Common myeloid progenitor, CD34-positive (primary cell): ENCODE data around the gene AXIN1.

ENCODE experiments used
- CTCF ChIA-PET: fragments of 350-600 bp; sonication (Branson Sonifier 250); formaldehyde crosslinking; loops from one replicate; lab custom pipeline; 2021; ENCODE audit warnings: antibody characterized with exemption; lab: Charles Lee
- POLR2A ChIA-PET: fragments of 350-600 bp; sonication (Branson Sonifier 250); formaldehyde crosslinking; loops from one replicate; lab custom pipeline; 2021; ENCODE audit warnings: antibody characterized with exemption; lab: Charles Lee
- DNase-seq, 3 donors: peaks; one replicate each; pipeline versions ENCODE4 v3.0.0 to v3.0.0-alpha.2; 2013
- H3K27ac ChIP-seq, 2 experiments: 1 replicate in 1 of 2; 2 replicates in 1 of 2; pipeline ENCODE4 v1.7.0; 2013; ENCODE audit warnings: inconsistent platforms in 2 of 2, low read length in 2 of 2, mild to moderate bottlenecking in 2 of 2, low read depth in 1 of 2, moderate library complexity in 1 of 2; ENCODE audit not compliant: severe bottlenecking in 2 of 2, insufficient read depth in 1 of 2, poor library complexity in 1 of 2
- H3K27me3 ChIP-seq, 5 experiments: replicated peaks in 2 of 5; 1 replicate in 3 of 5; 2 replicates in 2 of 5; pipeline versions ENCODE4 v1.6.1 to v1.7.0; 2013; ENCODE audit warnings: low read length in 4 of 5, mild to moderate bottlenecking in 2 of 5, moderate library complexity in 2 of 5, inconsistent platforms in 1 of 5; ENCODE audit not compliant: insufficient read depth in 5 of 5, control insufficient read depth in 4 of 5
- H3K36me3 ChIP-seq, 4 experiments: 1 replicate in 2 of 4; 2 replicates in 2 of 4; pipeline versions ENCODE4 v1.6.1 to v1.7.0; 2013; ENCODE audit warnings: low read length in 3 of 4, control low read depth in 1 of 4, mild to moderate bottlenecking in 1 of 4; ENCODE audit not compliant: control insufficient read depth in 4 of 4, insufficient read depth in 4 of 4
- H3K4me1 ChIP-seq, 4 experiments: 1 replicate in 3 of 4; 2 replicates in 1 of 4; pipeline versions ENCODE4 v1.6.1 to v1.7.1; 2013; ENCODE audit warnings: low read length in 3 of 4, mild to moderate bottlenecking in 3 of 4, control low read depth in 1 of 4, inconsistent platforms in 1 of 4, moderate library complexity in 1 of 4; ENCODE audit not compliant: control insufficient read depth in 4 of 4, insufficient read depth in 4 of 4; ENCODE audit errors: control extremely low read depth in 1 of 4
- H3K4me3 ChIP-seq, 7 experiments: 1 replicate in 4 of 7; 2 replicates in 3 of 7; pipeline versions ENCODE4 v1.5.1 to v1.7.0; 2013; ENCODE audit warnings: mild to moderate bottlenecking in 7 of 7, low read length in 6 of 7, moderate library complexity in 6 of 7, inconsistent platforms in 2 of 7, low read depth in 2 of 7, control low read depth in 1 of 7; ENCODE audit not compliant: insufficient read depth in 4 of 7, control insufficient read depth in 1 of 7; ENCODE audit errors: extremely low read depth in 1 of 7
- H3K9me3 ChIP-seq, 5 experiments: 1 replicate in 4 of 5; 2 replicates in 1 of 5; pipeline versions ENCODE4 v1.6.1 to v1.7.1; 2013; ENCODE audit warnings: low read length in 4 of 5, mild to moderate bottlenecking in 2 of 5, inconsistent platforms in 1 of 5, low read depth in 1 of 5, moderate library complexity in 1 of 5; ENCODE audit not compliant: control insufficient read depth in 4 of 5, insufficient read depth in 2 of 5; ENCODE audit errors: control extremely low read depth in 1 of 5
- WGBS: methylation state at CpG from one replicate; pipeline ENCODE4 v1.1.5; 2013; ENCODE audit not compliant: insufficient coverage; 5-methylcytosine and 5-hydroxymethylcytosine counted together

Gene AXIN1

DNA sequence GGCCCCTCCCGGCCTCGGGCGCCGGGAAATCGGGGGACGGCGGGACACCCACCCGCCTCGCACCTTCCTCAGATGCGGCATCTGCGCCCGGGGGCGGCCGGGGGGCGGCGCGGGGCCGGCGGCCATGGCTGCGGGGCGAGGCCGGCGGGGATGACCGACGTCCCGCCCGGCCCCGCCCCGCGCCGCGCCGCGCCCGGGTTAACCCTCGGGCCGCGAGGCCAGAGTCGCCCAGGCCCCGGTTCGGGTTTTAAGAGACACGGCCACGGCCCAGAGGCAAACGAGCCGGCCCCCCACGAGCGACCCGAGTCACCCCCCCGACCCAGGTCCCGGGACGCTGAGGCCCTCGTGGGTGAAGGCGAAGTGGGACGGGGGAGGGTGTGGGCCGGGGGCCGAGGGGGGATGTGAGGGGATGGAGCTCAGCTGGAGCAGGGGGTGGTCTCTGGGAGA is 76.7 kb downstream of the AXIN1 start, which contains the start of gene RGS11:
TSS of gene RGS11 (minus strand) at position 159 of the 447 bp plus-strand sequence. CDS start at position 126, 33 bp downstream.
- Histone ChIP-seq H3K27me3 (peaks cover 0 to 39% (median 7%) of the 10 kb centered on the region in 5 experiments), H3K36me3 (no peaks in the 10 kb centered on the region), H3K27ac (no peak within 1 kb of the TSS), H3K4me1 (peaks cover 0 to 28% (median 19%) of the 10 kb centered on the region in 4 experiments), H3K4me3 (peak within 1 kb of the TSS in 6 of 7 experiments; percentile 22 to 69 (median 44)), H3K9me3 (no peaks in the 10 kb centered on the region)
- WGBS = 1% methylated on average over 40 of the region's 56 CpGs
- POLR2A ChIA-PET = no interaction called here
- no peak for DNase-seq
- CTCF ChIA-PET = no interaction called here

DNA sequence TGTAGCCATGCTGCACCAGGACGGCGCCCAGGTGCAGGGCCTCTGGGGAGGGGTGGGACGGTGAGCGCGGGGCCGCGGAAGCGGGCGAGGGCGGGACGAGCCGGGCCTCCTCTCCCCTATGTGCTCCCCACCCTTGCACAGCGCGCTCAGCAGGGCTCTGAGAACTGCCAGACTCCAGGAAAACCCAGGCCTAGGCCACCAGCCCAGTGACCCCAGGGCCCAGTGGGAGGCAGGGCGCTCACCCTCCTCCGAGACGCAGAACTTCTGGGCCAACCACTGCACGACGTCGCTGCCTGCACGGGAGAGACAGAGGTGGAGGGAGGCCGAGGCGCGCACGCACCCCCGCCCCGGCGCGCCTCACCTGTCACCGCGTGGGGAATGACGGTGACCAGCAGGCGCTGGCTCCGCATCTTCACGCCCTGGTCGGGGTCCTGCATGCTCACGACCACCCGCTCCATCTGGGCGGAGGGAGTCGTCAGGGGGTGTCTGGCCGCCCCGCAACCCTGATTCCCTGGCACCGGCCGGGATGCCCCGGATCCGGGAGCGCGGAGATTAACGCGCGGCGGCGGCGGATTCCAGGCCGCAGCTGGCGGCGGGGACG is 77.4 kb downstream of the AXIN1 start:
- peak in 1 of 3 donors; percentile 35 for DNase-seq
- H3K36me3 ChIP-seq = no peaks in the 10 kb centered on the region
- H3K27me3 ChIP-seq = peaks cover 0 to 35% (median 7%) of the 10 kb centered on the region in 5 experiments
- 1% methylated on average over 31 of the region's 58 CpGs for WGBS
- no peaks in the 10 kb centered on the region for H3K9me3 ChIP-seq
- POLR2A ChIA-PET = no interaction called here
- H3K27ac ChIP-seq = no peak overlapping the region
- peaks cover 0 to 26% (median 15%) of the 10 kb centered on the region in 4 experiments for H3K4me1 ChIP-seq
- CTCF ChIA-PET = no interaction called here
- peak overlapping the region in 6 of 7 experiments; percentile 22 to 69 (median 44) for H3K4me3 ChIP-seq

DNA sequence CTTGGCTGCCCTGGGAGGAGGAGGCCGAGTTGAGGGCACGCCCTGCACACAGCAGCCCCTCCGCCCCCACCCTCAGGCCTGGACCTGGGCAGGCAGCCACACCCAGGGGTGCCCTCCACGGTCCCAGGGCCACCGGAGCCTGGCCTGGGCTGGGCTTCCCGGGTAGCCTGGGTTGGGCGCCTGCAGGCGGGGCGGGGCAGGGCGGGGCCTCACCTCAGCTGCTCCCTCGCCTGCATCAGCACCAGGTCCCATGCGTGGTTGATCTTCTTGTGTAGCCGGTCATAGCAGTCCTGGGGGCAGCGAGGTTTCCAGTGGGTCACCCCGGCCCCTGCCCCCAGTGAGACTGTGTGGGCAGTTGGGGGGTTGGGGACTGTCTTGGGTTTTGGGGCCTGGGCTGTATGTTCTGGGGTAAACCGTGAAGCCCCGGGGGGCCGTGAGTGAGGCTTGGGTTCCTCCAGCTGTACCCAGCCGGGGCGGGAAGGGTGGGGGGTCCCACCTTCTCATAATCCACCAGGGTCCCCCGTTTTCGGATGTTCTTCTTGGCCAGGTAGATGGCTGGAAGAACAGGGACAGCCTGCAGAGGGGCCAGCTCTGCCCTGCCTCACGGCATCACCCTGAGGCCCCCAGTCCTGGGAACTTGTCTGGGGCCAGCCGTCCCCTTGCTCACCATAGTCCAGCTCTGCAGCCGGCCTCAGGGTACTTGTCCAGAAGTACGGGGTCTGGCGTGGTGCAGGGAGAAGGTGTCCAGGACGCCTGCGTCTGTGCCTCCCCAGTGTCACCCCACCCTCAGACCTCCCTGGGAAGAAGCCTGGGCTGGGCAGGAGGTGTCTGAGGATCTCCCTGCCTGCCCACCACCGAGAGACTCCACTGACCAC is 78.7 kb downstream of the AXIN1 start:
- Histone ChIP-seq H3K27me3 (peaks cover 0 to 27% (median 7%) of the 10 kb centered on the region in 5 experiments), H3K4me3 (no peak overlapping the region), H3K4me1 (peaks cover 0 to 14% (median 7%) of the 10 kb centered on the region in 4 experiments), H3K27ac (no peak overlapping the region), H3K36me3 (no peaks in the 10 kb centered on the region), H3K9me3 (no peaks in the 10 kb centered on the region)
- ChIA-PET CTCF (no interaction called here), POLR2A (no interaction called here)
- WGBS = 94% methylated on average over 15 of the region's 30 CpGs
- no peak for DNase-seq

DNA sequence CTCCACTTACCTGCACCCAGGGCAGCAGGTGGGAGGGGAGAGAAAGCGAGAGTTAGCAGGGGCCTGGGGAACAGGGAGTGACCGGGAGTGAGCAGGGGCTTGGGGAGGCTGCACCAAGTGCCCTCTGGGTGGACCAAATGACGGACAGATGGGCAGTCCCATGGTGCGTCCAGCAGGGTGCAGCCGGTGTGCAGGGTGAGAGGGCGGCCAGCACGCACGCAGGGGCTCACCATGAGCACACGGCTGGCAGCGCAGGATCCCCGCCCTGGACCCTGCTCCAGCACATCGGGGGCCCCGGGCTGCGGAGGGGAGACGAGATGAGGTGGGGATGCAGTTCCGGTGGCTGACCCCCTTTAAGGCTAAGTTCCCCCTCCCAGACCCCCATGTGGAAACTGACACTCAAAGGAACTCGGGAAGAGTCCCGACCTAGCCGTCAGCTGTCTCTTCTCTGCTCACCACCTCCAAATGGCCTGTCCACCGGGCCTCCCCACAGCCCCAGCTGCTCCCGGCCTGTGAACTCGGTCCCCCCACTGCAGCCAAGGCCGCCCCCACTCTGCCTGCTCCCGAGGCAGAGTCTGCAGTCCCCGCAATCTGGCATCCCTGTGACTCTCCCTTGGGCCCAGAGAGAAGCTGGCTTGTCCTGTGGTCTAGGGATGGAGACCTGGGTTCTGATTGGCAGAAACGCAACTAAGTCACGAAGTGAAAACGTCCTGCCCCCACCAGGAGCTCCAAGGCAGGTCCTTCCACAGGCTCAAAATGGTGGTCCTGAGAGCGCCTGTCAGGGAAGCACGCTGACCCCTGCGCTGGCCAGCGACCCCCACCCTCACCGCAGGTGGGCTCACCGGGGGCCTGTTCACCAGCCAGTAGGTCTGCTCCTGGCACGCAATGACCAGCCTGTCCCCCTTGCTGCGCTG is 79.6 kb downstream of the AXIN1 start:
- Histone ChIP-seq H3K9me3 (no peaks in the 10 kb centered on the region), H3K27ac (no peak overlapping the region), H3K4me3 (no peak overlapping the region), H3K36me3 (no peaks in the 10 kb centered on the region), H3K4me1 (peaks cover 0 to 9% (median 6%) of the 10 kb centered on the region in 4 experiments), H3K27me3 (peaks cover 0 to 27% (median 7%) of the 10 kb centered on the region in 5 experiments)
- POLR2A ChIA-PET = no interaction called here
- CTCF ChIA-PET = no interaction called here
- no peak for DNase-seq
- 96% methylated on average over 34 of the region's 36 CpGs for WGBS

DNA sequence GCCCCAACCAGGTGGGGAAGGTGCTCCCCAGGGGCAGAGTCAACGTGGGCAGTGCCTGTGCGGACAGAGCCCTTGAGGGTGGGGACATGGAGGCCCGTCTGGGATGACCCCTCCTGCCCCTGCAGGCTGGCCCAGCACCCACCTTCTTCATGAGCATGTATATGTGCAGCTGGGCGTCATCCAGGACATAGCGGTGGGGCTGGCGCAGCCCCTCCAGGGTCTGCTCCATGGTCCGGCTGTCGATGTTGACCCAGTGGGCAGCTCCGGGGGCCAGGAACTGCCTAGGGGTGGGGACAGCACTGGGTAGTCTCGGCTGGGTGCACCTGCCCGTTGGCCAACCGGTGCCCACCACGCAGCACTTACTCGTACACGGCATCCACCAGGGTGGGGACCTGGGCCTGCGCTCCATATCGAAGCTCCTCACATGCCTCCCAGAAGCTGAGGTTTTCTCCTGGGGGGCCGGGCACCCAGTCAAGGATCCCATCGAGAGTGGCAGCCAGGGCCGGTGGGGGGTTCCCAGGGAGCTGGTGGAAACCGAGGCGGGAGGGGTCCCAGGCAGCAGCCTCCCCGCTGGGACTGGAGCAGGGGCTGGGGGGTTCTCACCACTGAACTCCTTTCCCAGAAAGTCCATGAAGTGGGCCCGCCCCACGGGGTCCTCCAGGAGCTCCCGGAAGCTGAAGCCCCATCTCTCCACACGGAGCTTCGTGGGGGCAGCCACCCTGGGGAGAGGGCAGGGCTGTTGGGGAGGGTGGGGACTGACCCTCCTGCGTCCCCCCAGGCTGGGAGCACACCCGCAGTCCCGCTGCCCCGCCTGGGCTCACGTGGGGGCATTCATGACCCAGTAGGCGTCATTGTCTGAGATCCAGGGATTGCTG is 81.9 kb downstream of the AXIN1 start:
- POLR2A ChIA-PET = no interaction called here
- H3K4me3 ChIP-seq = no peak overlapping the region
- H3K36me3 ChIP-seq = peaks cover 0 to 4% (median 2%) of the 10 kb centered on the region in 4 experiments
- CTCF ChIA-PET = interaction anchor here (1.1 kb wide), 2 partner anchors 14 to 19 kb away, joined by 3 read pairs; no protein-coding TSS in a partner anchor
- WGBS = 95% methylated on average over 27 of the region's 34 CpGs
- no peaks in the 10 kb centered on the region for H3K9me3 ChIP-seq
- DNase-seq = no peak
- H3K27ac ChIP-seq = no peak overlapping the region
- H3K4me1 ChIP-seq = peaks cover 0 to 7% (median 6%) of the 10 kb centered on the region in 4 experiments
- H3K27me3 ChIP-seq = peaks cover 0 to 16% (median 5%) of the 10 kb centered on the region in 5 experiments
